GM13977 (cell line): ENCODE measurements around the gene ZFAND3.

Experiments used
- DNase-seq: peaks from one replicate; pipeline ENCODE4 v3.0.0; 2012; ENCODE audit warnings: low spot score
- CTCF ChIP-seq: IDR thresholded peaks from 2 replicates; pipeline ENCODE4 v1.5.1; 2012; ENCODE audit warnings: mild to moderate bottlenecking, control low read depth; ENCODE audit not compliant: insufficient read depth; ENCODE audit errors: extremely low read depth, missing control alignments
- in situ Hi-C: fragments of 300-500 bp; cut with MboI; formaldehyde crosslinking; loops from one replicate; pipeline ENCODE4 v1.12.0; 2022; ENCODE audit warnings: low sequenced_read_pairs, low pct_unique_long_range_greater_than_20kb, mixed read lengths, inconsistent platforms; ENCODE audit not compliant: unreplicated experiment

Gene ZFAND3

GRCh38 chr6:38151580-38152500 lies 332.3 kb downstream of the ZFAND3 start:
- TF ChIP-seq CTCF = no peak
- in situ Hi-C loops = no loop called here
- DNase-seq = no peak

- in situ Hi-C loops = no loop called here
- TF ChIP-seq CTCF = no peak
- DNase-seq = no peak
Observed at GRCh38 chr6:38152620-38153019, 333.1 kb downstream of the ZFAND3 start.

- TF ChIP-seq CTCF = no peak
- in situ Hi-C loops = no loop called here
- DNase-seq = no peak
Observed at GRCh38 chr6:38153076-38153797, 333.7 kb downstream of the ZFAND3 start.

DNA sequence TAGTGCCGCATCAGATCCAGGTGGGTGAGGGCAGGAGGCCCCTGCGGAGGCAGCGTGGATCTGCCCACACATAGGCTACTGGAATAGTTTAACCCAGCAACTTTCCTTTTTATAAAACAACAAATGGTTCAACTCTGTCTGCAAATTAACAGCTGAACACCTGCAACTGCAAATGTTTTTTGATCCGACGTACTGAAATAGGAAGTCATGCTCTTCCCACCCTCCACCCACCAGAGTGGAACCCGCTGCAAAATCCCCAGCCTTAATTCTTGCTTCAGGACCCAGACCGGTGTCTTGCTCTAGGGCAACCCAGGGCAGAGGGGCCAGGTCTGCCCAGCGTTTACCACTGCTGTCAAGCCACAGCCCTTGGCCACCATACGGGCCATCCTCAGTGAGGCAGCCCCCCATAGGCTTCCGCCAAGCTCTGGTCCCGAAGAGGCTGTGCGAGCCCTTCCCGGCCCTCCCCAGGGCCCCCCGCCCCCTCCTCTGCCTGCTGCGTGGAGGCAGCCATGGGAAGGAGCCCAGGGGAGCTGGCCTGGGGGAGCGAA lies 334.3 kb downstream of the ZFAND3 start:
- in situ Hi-C loops = no loop called here
- DNase-seq = no peak
- no peak for TF ChIP-seq CTCF

GRCh38 chr6:38154731-38155130 lies 335.2 kb downstream of the ZFAND3 start:
- TF ChIP-seq CTCF = no peak
- DNase-seq = no peak
- in situ Hi-C loops = no loop called here

DNA sequence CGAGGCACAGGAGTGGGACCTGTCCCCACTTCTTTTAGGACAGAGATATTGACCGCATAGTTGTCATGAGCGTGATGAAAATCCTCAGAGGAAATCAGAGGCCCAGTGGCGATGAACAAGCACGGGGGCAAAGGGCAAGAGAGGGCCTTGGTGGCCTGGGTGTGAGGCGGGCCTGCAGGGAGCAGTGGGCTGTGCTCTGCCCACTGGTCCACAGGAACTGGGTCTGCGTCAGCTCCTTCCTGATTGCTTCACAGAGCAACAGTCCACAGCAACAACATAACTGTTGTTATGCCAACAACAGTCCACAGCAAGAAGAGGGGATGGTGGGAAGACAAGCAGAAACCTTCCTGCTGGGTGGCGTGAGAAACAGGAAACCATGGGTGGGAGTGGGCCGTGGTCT lies 335.6 kb downstream of the ZFAND3 start:
- no peak for DNase-seq
- in situ Hi-C loops = no loop called here
- no peak for TF ChIP-seq CTCF
